GM18502 (cell line): ENCODE results near the gene VAMP1.
"Not testable (repeated sequence)": the region's sequence is repeated elsewhere in the genome, so short reads cannot be mapped to it uniquely, and the experiment has no call there.

Experiments used
- ATAC-seq: cut with Tn5 transposase; IDR thresholded peaks from one replicate; pipeline ENCODE4 v1.9.1; 2021; ENCODE audit warnings: mild to moderate bottlenecking; ENCODE audit not compliant: unreplicated experiment, poor library complexity

VAMP1 gene, protein sequence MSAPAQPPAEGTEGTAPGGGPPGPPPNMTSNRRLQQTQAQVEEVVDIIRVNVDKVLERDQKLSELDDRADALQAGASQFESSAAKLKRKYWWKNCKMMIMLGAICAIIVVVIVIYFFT

GRCh38 chr12:6470375-6471163 is at the start of gene VAMP1:
VAMP1 (minus strand) TSS chr12:6470677; CDS start chr12:6470531, 146 bp downstream.
- ATAC-seq: peak; percentile 88

DNA sequence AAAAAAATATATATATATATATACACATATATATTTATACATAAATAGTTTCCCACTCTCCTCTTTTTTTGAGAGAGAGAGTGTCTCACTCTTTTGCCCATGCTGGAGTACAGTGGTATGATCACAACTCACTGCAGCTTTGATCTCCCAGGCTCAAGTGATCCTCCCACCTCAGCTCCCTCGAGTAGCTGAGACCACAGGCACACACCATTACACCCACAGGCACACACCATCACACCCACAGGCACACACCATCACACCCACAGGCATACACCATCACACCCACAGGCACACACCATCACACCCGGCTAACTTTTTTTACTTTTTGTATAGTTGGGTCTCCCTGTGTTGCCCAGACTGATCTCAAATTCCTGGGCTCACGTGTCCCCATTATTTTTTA is 49.7 kb upstream of the VAMP1 start:
- no peak for ATAC-seq

GRCh38 chr12:6508087-6508486 is 37.6 kb upstream of the VAMP1 start:
- ATAC-seq: no peak

- no peak for ATAC-seq
These were observed 36.9 kb upstream of the VAMP1 start for GRCh38 chr12:6507102-6507998.

DNA sequence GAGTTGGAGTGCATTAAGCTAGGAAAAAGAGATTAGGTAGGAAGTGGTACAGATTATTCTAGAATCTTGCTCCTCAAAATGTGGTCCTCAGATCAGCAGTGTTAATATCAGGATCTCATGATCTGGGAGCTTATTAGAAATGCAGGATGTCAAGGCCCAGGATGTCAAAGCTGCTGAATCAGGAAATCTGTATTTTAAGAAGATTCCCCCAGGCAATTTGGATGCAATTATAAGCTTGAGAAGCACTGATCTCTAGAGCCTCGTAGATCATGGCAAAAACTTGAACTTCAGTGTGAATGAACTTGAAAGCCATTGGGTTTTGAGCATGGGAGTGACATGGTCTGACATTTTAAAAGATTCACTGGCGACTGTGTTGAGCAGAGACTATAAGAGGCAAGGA is 30.0 kb upstream of the VAMP1 start:
- no peak for ATAC-seq

DNA sequence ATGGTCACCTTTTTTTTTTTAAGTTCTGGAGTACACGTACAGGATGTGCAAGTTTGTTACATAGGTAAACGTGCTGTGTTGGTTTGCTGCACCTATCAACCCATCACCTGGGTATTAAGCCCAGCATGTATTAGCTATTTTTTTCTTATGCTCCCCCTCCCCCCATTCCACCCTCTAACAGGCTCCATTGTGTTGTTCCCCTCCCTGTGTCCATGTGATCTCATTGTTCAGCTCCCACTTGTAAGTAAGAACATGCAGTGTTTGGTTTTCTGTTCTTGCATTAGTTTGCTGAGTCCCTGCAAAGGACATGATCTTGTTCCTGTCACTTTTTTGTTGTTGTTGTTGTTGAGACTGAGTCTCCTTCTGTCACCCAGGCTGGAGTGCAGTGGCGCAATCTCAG is 26.8 kb upstream of the VAMP1 start:
- ATAC-seq: not testable (repeated sequence)

DNA sequence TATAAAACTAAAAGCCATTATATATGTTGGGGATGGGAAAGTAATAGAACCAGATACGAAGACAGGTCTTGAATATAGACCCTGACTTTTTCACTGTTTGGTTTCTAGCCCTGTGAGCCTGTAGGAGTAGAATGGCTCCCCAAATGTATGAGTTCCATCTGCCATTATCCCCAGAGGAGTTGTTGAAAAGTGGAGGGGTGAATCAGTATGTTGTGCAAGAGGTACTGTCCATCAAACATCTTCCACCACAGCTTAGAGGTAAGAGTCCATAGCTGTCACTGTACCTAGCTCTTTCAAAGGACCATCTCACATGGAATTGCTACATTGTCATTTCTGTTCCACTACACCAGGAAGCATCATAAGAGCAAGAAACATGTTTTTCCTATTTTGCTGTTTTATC is 24.5 kb upstream of the VAMP1 start:
- ATAC-seq: no peak

DNA sequence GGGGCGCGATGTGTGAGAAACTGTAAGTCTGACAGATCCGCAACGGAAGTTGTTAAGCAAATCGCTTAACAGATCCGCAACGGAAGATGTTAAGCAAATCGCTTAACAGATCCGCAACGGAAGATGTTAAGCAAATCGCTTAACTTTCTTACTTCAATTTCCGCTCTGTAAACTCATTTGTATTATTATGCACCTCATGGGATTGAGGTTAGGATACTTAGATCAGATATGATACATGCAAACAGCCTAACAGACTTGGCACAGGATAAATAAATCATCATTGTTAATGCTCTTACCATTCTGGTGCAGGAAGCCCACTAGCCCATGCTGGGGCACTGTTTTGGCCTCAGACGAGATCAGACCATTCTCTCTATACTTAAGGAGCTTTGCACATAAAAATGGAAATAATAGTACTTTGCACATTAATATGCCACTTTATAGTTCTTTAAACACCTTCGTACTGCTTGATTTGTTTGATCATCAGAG is 23.8 kb upstream of the VAMP1 start:
- no peak for ATAC-seq

DNA sequence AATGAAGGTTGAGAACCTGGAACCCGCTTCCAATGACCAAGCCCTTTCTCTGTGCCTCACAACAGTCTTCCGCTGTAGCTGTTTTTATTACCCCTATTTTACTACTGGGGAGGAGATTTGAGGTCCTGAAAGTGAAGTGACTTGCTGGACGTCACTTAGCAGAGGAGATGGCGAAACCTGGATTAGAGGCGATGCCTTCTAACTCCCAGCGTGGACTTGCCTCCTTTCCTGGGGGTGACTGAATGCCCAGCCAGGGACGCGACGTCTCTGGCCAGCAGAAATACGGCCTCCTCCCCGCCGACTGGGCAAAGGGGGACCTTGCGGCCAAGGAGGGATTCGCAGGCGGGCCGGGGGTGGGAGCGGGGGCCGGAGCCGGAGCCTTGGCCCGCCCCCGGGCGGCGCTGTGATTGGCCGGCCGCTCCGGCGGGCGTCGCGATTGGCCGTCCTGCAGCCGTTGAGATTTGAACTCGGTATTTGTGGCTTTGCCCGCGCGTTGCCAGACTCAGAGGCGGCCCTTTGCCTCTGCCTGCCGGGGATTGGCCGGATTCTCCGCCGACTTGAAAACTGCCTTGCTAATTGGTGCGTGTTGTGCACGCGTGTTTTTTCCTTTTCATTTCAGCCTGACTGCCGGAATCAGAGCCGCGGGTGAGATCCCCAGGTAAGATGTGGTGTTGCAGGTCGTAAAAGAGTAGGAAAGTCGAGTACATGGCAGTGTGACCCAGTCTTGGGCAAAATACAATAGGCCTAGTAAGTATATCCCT is 23.2 kb upstream of the VAMP1 start, which contains the start of gene NCAPD2:
NCAPD2 (plus strand) TSS at position 606 of the 761 bp plus-strand sequence. CDS start 997 bp downstream, outside the sequence.
- peak; percentile 85 for ATAC-seq

DNA sequence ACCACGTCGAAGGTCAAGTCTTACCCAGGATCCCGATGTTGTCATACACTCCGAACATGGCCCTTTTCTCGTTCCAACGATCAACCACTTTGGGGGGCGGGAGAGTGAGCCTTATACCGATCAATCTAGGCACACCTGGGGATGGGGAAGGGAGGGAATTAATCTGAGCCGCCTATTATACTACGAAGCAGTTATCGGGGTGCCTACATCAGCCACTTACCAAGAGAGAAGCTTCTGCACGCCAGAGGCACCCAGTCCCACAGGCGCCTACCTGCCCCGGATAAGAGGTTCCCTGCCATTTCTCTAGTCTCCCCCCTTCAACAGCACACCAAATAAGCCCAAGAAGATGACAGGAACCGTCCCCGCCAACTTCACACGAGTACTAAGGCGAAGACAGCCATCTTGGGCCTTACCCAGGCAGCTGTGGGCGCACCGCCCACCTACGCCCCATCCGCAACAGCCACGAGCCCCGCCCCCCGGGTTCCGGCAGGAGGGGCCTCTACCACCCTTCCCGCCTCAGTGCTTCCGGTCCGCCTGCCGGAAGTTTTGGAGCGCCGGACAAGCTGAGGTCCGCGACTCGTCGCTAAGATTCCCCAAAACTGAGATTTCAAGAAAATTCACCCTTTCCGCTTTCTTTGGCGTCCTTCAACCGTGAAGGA is 22.5 kb upstream of the VAMP1 start, which contains the start of gene MRPL51:
MRPL51 (minus strand) TSS at position 425 of the 659 bp plus-strand sequence; CDS start at position 299, 126 bp downstream.
- ATAC-seq: peak; percentile 60

- ATAC-seq: not testable (repeated sequence)
These were observed 20.2 kb upstream of the VAMP1 start for GRCh38 chr12:6490673-6491072.

- no peak for ATAC-seq
These were observed 19.0 kb upstream of the VAMP1 start for GRCh38 chr12:6489449-6489848.

- no peak for ATAC-seq
These were observed 17.8 kb upstream of the VAMP1 start for GRCh38 chr12:6488240-6488639.

- ATAC-seq: no peak
These were observed 7.9 kb upstream of the VAMP1 start for GRCh38 chr12:6478416-6478815.

DNA sequence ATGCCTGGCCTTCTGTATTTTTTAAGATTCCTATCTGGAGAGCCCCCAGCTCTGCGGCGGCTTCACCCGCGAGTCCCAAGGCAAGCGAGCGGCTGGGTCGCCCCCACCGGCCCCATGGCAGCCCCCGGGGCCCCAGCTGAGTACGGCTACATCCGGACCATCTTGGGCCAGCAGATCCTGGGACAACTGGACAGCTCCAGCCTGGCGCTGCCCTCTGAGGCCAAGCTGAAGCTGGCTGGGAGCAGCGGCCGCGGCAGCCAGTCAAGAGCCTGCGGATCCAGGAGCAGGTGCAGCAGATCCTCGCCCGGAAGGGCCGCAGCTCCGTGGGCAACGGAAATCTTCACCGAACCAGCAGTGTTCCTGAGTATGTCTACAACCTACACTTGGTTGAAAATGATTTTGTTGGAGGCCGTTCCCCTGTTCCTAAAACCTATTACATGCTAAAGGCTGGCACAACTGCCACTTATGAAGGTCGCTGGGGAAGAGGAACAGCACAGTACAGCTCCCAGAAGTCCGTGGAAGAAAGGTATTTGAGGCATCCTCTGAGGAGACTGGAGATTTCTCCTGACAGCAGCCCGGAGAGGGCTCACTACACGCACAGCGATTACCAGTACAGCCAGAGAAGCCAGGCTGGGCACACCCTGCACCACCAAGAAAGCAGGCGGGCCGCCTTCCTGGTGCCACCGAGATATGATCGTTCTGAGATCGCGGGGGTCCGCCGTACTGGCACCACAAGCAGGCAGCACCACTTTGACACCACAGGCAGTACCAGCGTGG is 7.3 kb upstream of the VAMP1 start:
- not testable (repeated sequence) for ATAC-seq

GRCh38 chr12:6476489-6476888 is 6.0 kb upstream of the VAMP1 start:
- ATAC-seq: no peak

DNA sequence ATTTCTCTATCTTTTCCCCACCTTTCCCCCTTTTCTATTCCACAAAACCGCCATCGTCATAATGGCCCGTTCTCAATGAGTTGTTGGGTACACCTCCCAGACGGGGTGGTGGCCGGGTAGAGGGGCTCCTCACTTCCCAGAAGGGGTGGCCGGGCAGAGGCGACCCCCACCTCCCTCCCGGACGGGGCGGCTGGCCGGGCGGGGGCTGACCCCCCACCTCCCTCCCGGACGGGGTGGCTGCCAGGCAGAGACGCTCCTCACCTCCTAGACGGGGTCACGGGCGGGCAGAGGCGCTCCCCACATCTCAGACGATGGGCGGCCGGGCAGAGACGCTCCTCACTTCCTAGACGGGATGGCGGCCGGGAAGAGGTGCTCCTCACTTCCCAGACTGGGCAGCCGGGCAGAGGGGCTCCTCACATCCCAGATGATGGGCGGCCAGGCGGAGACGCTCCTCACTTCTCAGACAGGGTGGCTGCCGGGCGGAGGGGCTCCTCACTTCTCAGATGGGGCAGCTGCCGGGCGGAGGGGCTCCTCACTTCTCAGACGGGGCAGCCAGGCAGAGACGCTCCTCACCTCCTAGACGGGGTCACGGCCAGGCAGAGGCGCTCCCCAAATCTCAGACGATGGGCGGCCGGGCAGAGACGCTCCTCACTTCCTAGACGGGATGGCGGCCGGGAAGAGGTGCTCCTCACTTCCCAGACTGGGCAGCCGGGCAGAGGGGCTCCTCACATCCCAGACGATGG is 4.9 kb upstream of the VAMP1 start:
- ATAC-seq: not testable (repeated sequence)

DNA sequence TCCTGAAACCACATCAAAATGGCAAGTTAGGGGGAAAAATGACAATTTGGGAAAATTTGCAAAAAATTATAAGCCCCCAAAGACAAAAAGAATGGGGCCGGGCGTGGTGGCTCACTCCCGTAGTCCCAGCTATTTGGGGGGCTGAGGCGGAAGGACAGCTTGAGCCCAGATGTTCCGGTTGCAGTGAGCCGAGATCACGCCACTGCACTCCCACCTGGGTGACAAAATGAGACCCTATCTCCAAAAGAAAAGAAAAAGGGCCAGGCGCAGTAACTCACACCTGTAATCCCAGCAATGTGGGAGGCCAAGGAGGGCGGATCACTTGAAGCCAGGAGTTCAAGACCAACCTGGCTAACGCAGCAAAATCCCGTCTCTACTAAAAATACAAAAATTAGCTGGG is 2.0 kb upstream of the VAMP1 start:
- no peak for ATAC-seq
